ENCODE results near the gene PPDPF.

Gene PPDPF

GRCh38 chr20:63539092-63539430 is 18.5 kb downstream of the PPDPF start:
- H3K36me3 ChIP-seq (ENCODE audit: insufficient read depth), result no peaks in the 10 kb centered on the region
- H3K27me3 ChIP-seq (ENCODE audit: insufficient read depth, low read depth), result peaks cover 53% of the 10 kb centered on the region
- H2AFZ ChIP-seq (ENCODE audit: low read depth), result no peak overlapping the region
- no peak overlapping the region for H3K9ac ChIP-seq
- H3K4me2 ChIP-seq, result no peak overlapping the region
- no peak for TF ChIP-seq CTCF (conservative IDR thresholded peaks at IDR 0.05; ENCODE audit: low read depth, low read length)
- H4K20me1 ChIP-seq (ENCODE audit: insufficient read depth), result no peaks in the 10 kb centered on the region
- H3K4me3 ChIP-seq (IDR thresholded peaks at IDR 0.05; ENCODE audit: insufficient read depth, low read depth, low read length), result no peak overlapping the region
- H3K27ac ChIP-seq, result no peak overlapping the region
- H3K79me2 ChIP-seq (ENCODE audit: insufficient read depth, low read depth), result no peaks in the 10 kb centered on the region
- peaks cover 10% of the 10 kb centered on the region for H3K4me1 ChIP-seq (ENCODE audit: low read depth, poor library complexity, severe bottlenecking)

GRCh38 chr20:63539441-63540370 is 19.1 kb downstream of the PPDPF start:
- no peak for TF ChIP-seq CTCF (conservative IDR thresholded peaks at IDR 0.05; ENCODE audit: low read depth, low read length)
- H3K4me2 ChIP-seq, result no peak overlapping the region
- H3K79me2 ChIP-seq (ENCODE audit: insufficient read depth, low read depth), result no peaks in the 10 kb centered on the region
- H3K4me1 ChIP-seq (ENCODE audit: low read depth, poor library complexity, severe bottlenecking), result peaks cover 10% of the 10 kb centered on the region
- no peak overlapping the region for H2AFZ ChIP-seq (ENCODE audit: low read depth)
- H3K4me3 ChIP-seq (IDR thresholded peaks at IDR 0.05; ENCODE audit: insufficient read depth, low read depth, low read length), result no peak overlapping the region
- H4K20me1 ChIP-seq (ENCODE audit: insufficient read depth), result no peaks in the 10 kb centered on the region
- no peak overlapping the region for H3K9ac ChIP-seq
- no peaks in the 10 kb centered on the region for H3K36me3 ChIP-seq (ENCODE audit: insufficient read depth)
- peaks cover 53% of the 10 kb centered on the region for H3K27me3 ChIP-seq (ENCODE audit: insufficient read depth, low read depth)
- no peak overlapping the region for H3K27ac ChIP-seq

- no peak overlapping the region for H3K4me3 ChIP-seq (IDR thresholded peaks at IDR 0.05; ENCODE audit: insufficient read depth, low read depth, low read length)
- H2AFZ ChIP-seq (ENCODE audit: low read depth), result no peak overlapping the region
- H4K20me1 ChIP-seq (ENCODE audit: insufficient read depth), result no peaks in the 10 kb centered on the region
- H3K36me3 ChIP-seq (ENCODE audit: insufficient read depth), result no peaks in the 10 kb centered on the region
- H3K4me2 ChIP-seq, result no peak overlapping the region
- no peak for TF ChIP-seq CTCF (conservative IDR thresholded peaks at IDR 0.05; ENCODE audit: low read depth, low read length)
- H3K4me1 ChIP-seq (ENCODE audit: low read depth, poor library complexity, severe bottlenecking), result peaks cover 10% of the 10 kb centered on the region
- peaks cover 58% of the 10 kb centered on the region for H3K27me3 ChIP-seq (ENCODE audit: insufficient read depth, low read depth)
- no peaks in the 10 kb centered on the region for H3K79me2 ChIP-seq (ENCODE audit: insufficient read depth, low read depth)
- no peak overlapping the region for H3K27ac ChIP-seq
- no peak overlapping the region for H3K9ac ChIP-seq
These were observed 20.0 kb downstream of the PPDPF start for GRCh38 chr20:63540417-63541186.

- Histone ChIP-seq H3K36me3 (ENCODE audit: insufficient read depth) (no peaks in the 10 kb centered on the region), H3K4me3 (IDR thresholded peaks at IDR 0.05; ENCODE audit: insufficient read depth, low read depth, low read length) (no peak overlapping the region), H3K27ac (no peak overlapping the region), H3K79me2 (ENCODE audit: insufficient read depth, low read depth) (no peaks in the 10 kb centered on the region), H3K4me2 (no peak overlapping the region), H3K9ac (no peak overlapping the region), H2AFZ (ENCODE audit: low read depth) (no peak overlapping the region), H3K4me1 (ENCODE audit: low read depth, poor library complexity, severe bottlenecking) (peaks cover 10% of the 10 kb centered on the region), H3K27me3 (ENCODE audit: insufficient read depth, low read depth) (peaks cover 66% of the 10 kb centered on the region), H4K20me1 (ENCODE audit: insufficient read depth) (no peaks in the 10 kb centered on the region)
- TF ChIP-seq CTCF (conservative IDR thresholded peaks at IDR 0.05; ENCODE audit: low read depth, low read length), result no peak
These were observed 20.8 kb downstream of the PPDPF start for GRCh38 chr20:63541371-63541770.
